PC-3 (cell line): Measurements from ENCODE around the gene PQBP1. TPM values are rescaled to one million over a fixed set of nuclear protein-coding genes. Genes with fewer than 3 reads are reported as not detected.

Experiments
- ATAC-seq: fragments of 200-7000 bp; cut with Tn5 transposase; 2 replicates; pipeline ENCODE4 v1.9.1; 2020; ENCODE audit warnings: mild to moderate bottlenecking, moderate library complexity
- BruUV-seq: library from RNA; stranded (reverse); fragments of 400-500 nt; replicated peaks from 2 replicates; lab custom pipeline; 2021; lab: Mats Ljungman, UMichigan
- CTCF ChIA-PET: fragments of 300-600 bp; sonication (Branson Sonifier 250); formaldehyde crosslinking; loops from one replicate; lab custom pipeline; 2022; ENCODE audit warnings: antibody characterized with exemption; lab: Charles Lee
- POLR2A ChIA-PET: fragments of 300-600 bp; sonication (Branson Sonifier 250); formaldehyde crosslinking; loops from one replicate; lab custom pipeline; 2022; ENCODE audit warnings: antibody characterized with exemption; ENCODE audit not compliant: unreplicated experiment; lab: Charles Lee
- DNase-seq: peaks from one replicate; pipeline ENCODE4 v3.0.0-alpha.2; 2015
- H2AFZ ChIP-seq: fragments of 300-600 bp; sonication (generic); 2 replicates; pipeline ENCODE4 v1.6.0; 2016; ENCODE audit warnings: antibody characterized with exemption, low read length
- H3F3A ChIP-seq: fragments of 300-600 bp; sonication (generic); one replicate; pipeline ENCODE4 v1.6.0; 2017; ENCODE audit warnings: antibody characterized with exemption, low read length, control low read depth, mild to moderate bottlenecking; ENCODE audit not compliant: unreplicated experiment
- H3K27ac ChIP-seq: fragments of 300-600 bp; sonication (generic); 2 replicates; pipeline ENCODE4 v1.5.1; 2016; ENCODE audit warnings: mild to moderate bottlenecking, low read length
- H3K27me3 ChIP-seq: fragments of 300-600 bp; sonication (generic); 2 replicates; pipeline ENCODE4 v1.6.1; 2016; ENCODE audit warnings: low read length, mixed read lengths
- H3K36me3 ChIP-seq: fragments of 300-600 bp; sonication (generic); 2 replicates; pipeline ENCODE4 v1.6.1; 2016; ENCODE audit warnings: low read depth, mixed run types, low read length, mixed read lengths
- H3K4me1 ChIP-seq: fragments of 300-600 bp; sonication (generic); 2 replicates; pipeline ENCODE4 v1.5.1; 2016; ENCODE audit warnings: low read length; ENCODE audit not compliant: insufficient read depth
- H3K4me2 ChIP-seq: fragments of 300-600 bp; sonication (generic); 2 replicates; pipeline ENCODE4 v1.6.0; 2016; ENCODE audit warnings: low read length
- H3K4me3 ChIP-seq: fragments of 300-600 bp; sonication (generic); 2 replicates; pipeline ENCODE4 v1.5.1; 2016; ENCODE audit warnings: mild to moderate bottlenecking, low read length, mixed read lengths
- H3K79me2 ChIP-seq: fragments of 300-600 bp; sonication (generic); 2 replicates; pipeline ENCODE4 v1.6.1; 2017; ENCODE audit warnings: low read length, mixed read lengths
- H3K9ac ChIP-seq: fragments of 300-600 bp; sonication (generic); 2 replicates; pipeline ENCODE4 v1.6.0; 2016; ENCODE audit warnings: mild to moderate bottlenecking, low read length
- H3K9me2 ChIP-seq: fragments of 300-600 bp; sonication (generic); replicated peaks from 2 replicates; pipeline ENCODE4 v1.6.1; 2016; ENCODE audit warnings: mixed run types, low read length, mixed read lengths
- H3K9me3 ChIP-seq: fragments of 300-600 bp; sonication (generic); 2 replicates; pipeline ENCODE4 v1.6.1; 2016; ENCODE audit warnings: low read length, mixed read lengths
- H4K20me1 ChIP-seq: fragments of 300-600 bp; sonication (generic); 2 replicates; pipeline ENCODE4 v1.6.1; 2016; ENCODE audit warnings: low read length, mixed read lengths
- CTCF ChIP-seq: fragments of 300-600 bp; sonication (generic); conservative IDR thresholded peaks from 2 replicates; pipeline ENCODE4 v1.5.1; 2017; ENCODE audit warnings: antibody characterized with exemption, low read depth, mild to moderate bottlenecking, low read length
- EZH2 ChIP-seq: fragments of 300-600 bp; sonication (generic); IDR thresholded peaks from one replicate; pipeline ENCODE4 v1.6.1; 2017; ENCODE audit warnings: antibody characterized with exemption, mild to moderate bottlenecking, low read length; ENCODE audit not compliant: unreplicated experiment
- EZH2phosphoT487 ChIP-seq: fragments of 300-600 bp; sonication (generic); IDR thresholded peaks from 2 replicates; pipeline ENCODE4 v1.6.1; 2018; ENCODE audit warnings: mild to moderate bottlenecking, antibody characterized with exemption, low read length, borderline replicate concordance
- intact Hi-C: fragments of 100-400 bp; cut with micrococcal nuclease; formaldehyde crosslinking; loops from 2 replicates; pipeline ENCODE4 v1.9.0; 2023
- total RNA-seq: library from RNA; depleted of rRNA; stranded (reverse); fragments of >200 nt; gene quantifications from 2 replicates; pipeline ENCODE4 v1.2.3, GENCODE V29; 2014

Gene PQBP1
- total RNA-seq, 1 experiment from 2014 or later: 189 TPM

DNA sequence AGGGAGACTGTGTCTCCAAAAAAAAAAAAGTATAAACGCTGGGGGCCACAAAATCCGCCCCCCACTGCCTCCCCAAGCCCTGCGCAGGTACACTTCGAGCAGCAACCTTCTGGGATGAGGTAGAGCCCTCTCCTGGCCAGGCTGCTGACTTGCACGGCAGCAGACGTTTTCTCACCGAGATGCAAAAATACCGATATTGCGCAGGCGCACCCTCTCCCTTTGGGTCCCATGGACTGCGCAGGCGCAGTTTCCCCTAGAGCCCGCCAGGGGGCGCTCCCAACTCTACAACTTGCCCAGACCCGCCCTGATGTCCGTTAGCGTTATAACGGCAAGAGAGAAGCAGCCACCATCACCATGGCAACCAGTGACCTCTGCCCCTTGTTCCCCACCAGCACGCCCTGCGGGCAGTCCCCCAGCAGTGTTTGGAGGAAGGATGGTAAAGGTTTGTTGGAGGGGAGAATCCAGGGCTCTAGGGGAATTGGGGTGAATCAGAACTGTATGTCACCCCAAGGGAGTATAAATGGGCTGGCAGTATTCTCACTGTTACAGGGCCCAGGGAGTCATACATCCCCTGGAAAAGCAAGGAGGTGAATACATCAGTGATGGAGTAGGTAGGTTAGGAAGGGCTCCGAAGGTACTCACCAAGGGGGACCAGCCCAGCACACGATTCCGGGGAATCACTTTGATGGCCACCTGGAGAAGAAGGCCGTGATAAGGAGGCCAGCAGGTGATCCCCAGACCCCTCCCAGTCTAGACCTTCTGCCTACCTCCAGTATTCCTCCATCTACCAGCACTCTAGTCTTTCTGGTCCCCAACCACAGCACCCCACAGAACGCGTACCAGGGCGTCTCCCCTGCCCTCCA, 19.6 kb downstream of the PQBP1 start:
- intact Hi-C loops: loop anchor here (1.0 to 5.0 kb wide), 3 partner anchors 40 to 155 kb away; partner anchors contain the start of genes GLOD5, OTUD5 and TFE3
- Histone ChIP-seq H4K20me1 (no peaks in the 10 kb centered on the region), H3K9me3 (no peaks in the 10 kb centered on the region), H2AFZ (no peak overlapping the region), H3K27ac (no peak overlapping the region), H3K27me3 (no peaks in the 10 kb centered on the region), H3F3A (no peaks in the 10 kb centered on the region), H3K4me3 (peak overlapping the region; percentile 90), H3K4me2 (peak overlapping the region; percentile 98), H3K9ac (no peak overlapping the region), H3K4me1 (peaks cover 19% of the 10 kb centered on the region), H3K9me2 (no peaks in the 10 kb centered on the region), H3K36me3 (peaks cover 11% of the 10 kb centered on the region; the same call in 1 of the 2 replicates), H3K79me2 (peaks cover 29% of the 10 kb centered on the region)
- no TSS peak for BruUV-seq
- ATAC-seq (peak; percentile 36), DNase-seq (peak; percentile 93)
- TF ChIP-seq EZH2 (no peak), CTCF (peak; percentile 91)
- ChIA-PET POLR2A (no interaction called here), CTCF (no interaction called here)

- intact Hi-C loops: loop anchor here (5.0 kb wide), 2 partner anchors 39 to 156 kb away; partner anchors contain the start of genes GLOD5 and OTUD5
- Histone ChIP-seq H2AFZ (peak overlapping the region; percentile 48; the same call in 1 of the 2 replicates), H3K9ac (peak overlapping the region; percentile 75), H3F3A (no peaks in the 10 kb centered on the region), H3K27me3 (no peaks in the 10 kb centered on the region), H3K27ac (no peak overlapping the region), H3K4me2 (peak overlapping the region; percentile 98), H3K4me3 (peak overlapping the region; percentile 90), H3K9me2 (no peaks in the 10 kb centered on the region), H3K79me2 (peaks cover 29% of the 10 kb centered on the region), H3K9me3 (no peaks in the 10 kb centered on the region), H3K4me1 (peaks cover 13% of the 10 kb centered on the region), H4K20me1 (no peaks in the 10 kb centered on the region), H3K36me3 (peaks cover 11% of the 10 kb centered on the region; the same call in 1 of the 2 replicates)
- ChIA-PET POLR2A (no interaction called here), CTCF (no interaction called here)
- TF ChIP-seq EZH2phosphoT487: no peak
- TF ChIP-seq EZH2: no peak
- no peak for TF ChIP-seq CTCF
- BruUV-seq: no TSS peak
- ATAC-seq (peak; percentile 7; the same call in 1 of the 2 replicates), DNase-seq (no peak)
These were observed 20.5 kb downstream of the PQBP1 start for GRCh38 chrX:48918301-48918642.
